Esophagus squamous epithelium (tissue), 4 donors: ENCODE data around the gene GALNT6.

Experiments used
- POLR2A ChIP-seq, 4 donors: fragments of 450-650 bp; IDR thresholded peaks; one replicate each; pipeline ENCODE4 v1.6.1; 2017; ENCODE audit warnings: antibody characterized with exemption in 4 of 4, mild to moderate bottlenecking in 4 of 4, moderate library complexity in 3 of 4
- TF ChIP-seq, protein P1 (sequence below), 6 experiments: fragments of 450-650 bp in 4 of 6; fragments of 200-600 bp in 2 of 6; sonication (generic) in 2 of 6; IDR thresholded peaks; one replicate each; pipeline ENCODE4 v1.5.1; 2016 to 2019; ENCODE audit warnings: antibody characterized with exemption in 6 of 6, mild to moderate bottlenecking in 4 of 6, moderate library complexity in 4 of 6

DNA sequence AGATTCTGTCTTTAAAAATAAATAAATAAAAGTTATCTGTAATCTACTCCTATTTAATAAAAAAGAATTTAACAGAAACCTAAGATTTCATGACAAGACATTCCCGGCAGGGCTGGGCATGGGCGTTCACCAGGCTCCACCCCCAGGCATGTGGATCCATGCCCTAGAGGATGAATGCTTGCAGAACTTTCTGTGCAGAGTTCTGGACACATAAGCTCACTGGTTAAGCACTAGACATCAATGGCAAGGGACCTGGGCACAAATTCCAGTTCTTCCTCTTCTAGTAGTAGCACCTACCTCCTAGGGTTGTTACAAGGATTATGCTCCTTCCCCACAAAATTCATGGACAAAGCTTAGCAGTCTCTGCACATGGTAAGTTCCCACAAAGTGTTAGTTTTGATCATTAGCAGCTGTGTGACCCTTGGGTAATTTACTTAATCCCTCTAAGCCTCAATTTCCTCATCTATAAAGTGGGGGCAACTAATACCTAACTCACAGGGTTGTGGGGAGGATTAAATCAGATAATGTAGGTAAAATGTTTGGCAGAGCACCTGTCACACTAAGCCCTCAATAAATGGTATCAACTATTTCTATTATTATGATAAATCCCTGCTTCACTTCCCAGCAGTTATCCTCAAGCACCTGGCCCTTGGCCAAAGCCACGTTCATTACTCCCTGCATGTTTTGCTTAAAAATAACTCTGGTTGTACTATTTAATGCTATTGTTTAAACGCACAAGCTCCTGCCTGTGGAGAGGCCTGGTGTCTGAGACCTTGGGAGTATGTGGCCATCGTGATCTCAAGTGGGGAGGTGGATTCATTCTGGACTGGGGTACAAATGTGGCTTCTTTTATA lies 9.8 kb downstream of the GALNT6 start:
- TF ChIP-seq, protein P1, sequence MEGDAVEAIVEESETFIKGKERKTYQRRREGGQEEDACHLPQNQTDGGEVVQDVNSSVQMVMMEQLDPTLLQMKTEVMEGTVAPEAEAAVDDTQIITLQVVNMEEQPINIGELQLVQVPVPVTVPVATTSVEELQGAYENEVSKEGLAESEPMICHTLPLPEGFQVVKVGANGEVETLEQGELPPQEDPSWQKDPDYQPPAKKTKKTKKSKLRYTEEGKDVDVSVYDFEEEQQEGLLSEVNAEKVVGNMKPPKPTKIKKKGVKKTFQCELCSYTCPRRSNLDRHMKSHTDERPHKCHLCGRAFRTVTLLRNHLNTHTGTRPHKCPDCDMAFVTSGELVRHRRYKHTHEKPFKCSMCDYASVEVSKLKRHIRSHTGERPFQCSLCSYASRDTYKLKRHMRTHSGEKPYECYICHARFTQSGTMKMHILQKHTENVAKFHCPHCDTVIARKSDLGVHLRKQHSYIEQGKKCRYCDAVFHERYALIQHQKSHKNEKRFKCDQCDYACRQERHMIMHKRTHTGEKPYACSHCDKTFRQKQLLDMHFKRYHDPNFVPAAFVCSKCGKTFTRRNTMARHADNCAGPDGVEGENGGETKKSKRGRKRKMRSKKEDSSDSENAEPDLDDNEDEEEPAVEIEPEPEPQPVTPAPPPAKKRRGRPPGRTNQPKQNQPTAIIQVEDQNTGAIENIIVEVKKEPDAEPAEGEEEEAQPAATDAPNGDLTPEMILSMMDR (IDR thresholded peaks at IDR 0.05) = no peak
- no peak for TF ChIP-seq POLR2A (IDR thresholded peaks at IDR 0.05)
